ENCODE data around the gene STXBP6. TPM values are rescaled to one million over a fixed set of nuclear protein-coding genes. Genes with fewer than 3 reads are reported as not detected.

The STXBP6 gene
- total RNA-seq, 1 donor from 2014 or later = 27.1 TPM

GRCh38 chr14:24957814-24958213 lies 92.1 kb downstream of the STXBP6 start:
- Mint-ChIP-seq H3K27me3 (ENCODE audit: low read depth, unreplicated experiment) (no peaks in the 10 kb centered on the region), H3K4me3 (ENCODE audit: unreplicated experiment) (no peak overlapping the region), H3K9me3 (ENCODE audit: unreplicated experiment) (no peaks in the 10 kb centered on the region), H3K36me3 (ENCODE audit: low read depth, unreplicated experiment) (peaks cover 3% of the 10 kb centered on the region), H3K4me1 (ENCODE audit: low read depth, unreplicated experiment) (peaks cover 31% of the 10 kb centered on the region), H3K27ac (ENCODE audit: unreplicated experiment) (peak overlapping the region; percentile 59)
- TF ChIP-seq, protein P1, sequence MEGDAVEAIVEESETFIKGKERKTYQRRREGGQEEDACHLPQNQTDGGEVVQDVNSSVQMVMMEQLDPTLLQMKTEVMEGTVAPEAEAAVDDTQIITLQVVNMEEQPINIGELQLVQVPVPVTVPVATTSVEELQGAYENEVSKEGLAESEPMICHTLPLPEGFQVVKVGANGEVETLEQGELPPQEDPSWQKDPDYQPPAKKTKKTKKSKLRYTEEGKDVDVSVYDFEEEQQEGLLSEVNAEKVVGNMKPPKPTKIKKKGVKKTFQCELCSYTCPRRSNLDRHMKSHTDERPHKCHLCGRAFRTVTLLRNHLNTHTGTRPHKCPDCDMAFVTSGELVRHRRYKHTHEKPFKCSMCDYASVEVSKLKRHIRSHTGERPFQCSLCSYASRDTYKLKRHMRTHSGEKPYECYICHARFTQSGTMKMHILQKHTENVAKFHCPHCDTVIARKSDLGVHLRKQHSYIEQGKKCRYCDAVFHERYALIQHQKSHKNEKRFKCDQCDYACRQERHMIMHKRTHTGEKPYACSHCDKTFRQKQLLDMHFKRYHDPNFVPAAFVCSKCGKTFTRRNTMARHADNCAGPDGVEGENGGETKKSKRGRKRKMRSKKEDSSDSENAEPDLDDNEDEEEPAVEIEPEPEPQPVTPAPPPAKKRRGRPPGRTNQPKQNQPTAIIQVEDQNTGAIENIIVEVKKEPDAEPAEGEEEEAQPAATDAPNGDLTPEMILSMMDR (IDR thresholded peaks at IDR 0.05; ENCODE audit: insufficient read depth, low read depth, low read length) = no peak
- TF ChIP-seq EZH2 (IDR thresholded peaks at IDR 0.05; ENCODE audit: insufficient read depth, low read length) = no peak
- Histone ChIP-seq H3K4me3 (ENCODE audit: insufficient read depth, low read depth, low read length) (no peak overlapping the region), H3K27ac (ENCODE audit: low read depth, low read length) (no peak overlapping the region), H3K27me3 (ENCODE audit: insufficient read depth, low read length) (no peaks in the 10 kb centered on the region), H3K9me3 (ENCODE audit: insufficient read depth, low read depth, low read length) (no peaks in the 10 kb centered on the region), H3K4me1 (ENCODE audit: insufficient read depth, low read length) (no peaks in the 10 kb centered on the region), H3K79me2 (ENCODE audit: insufficient read depth, low read length) (no peaks in the 10 kb centered on the region), H2AFZ (ENCODE audit: low read depth, low read length) (no peak overlapping the region), H3K9ac (ENCODE audit: low read length) (no peak overlapping the region), H3K4me2 (ENCODE audit: low read length) (no peak overlapping the region), H4K20me1 (ENCODE audit: insufficient read depth, low read length) (no peaks in the 10 kb centered on the region), H3K36me3 (ENCODE audit: insufficient read depth, low read length) (no peaks in the 10 kb centered on the region)
- FAIRE-seq (no peak), DNase-seq (ENCODE audit: low read depth) (no peak)

DNA sequence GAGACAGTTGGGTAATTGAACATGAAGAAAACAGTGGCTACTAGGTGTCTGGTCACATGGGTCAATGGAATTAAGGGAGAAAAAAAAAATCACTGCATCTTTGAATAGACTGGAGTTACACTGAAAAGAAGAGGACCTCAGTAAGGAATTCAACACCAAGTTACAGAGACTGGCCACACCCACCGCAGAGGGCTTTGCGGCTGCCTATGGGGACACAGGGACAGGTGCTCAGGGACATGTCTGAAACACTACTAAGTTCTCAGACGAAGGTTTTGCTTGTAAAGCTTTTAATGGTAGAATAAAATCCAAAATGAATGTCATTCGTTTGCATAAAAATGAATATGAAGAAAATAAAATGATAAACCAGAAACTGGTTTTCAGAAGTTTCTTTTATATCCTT lies 93.8 kb downstream of the STXBP6 start:
- H2AFZ ChIP-seq (ENCODE audit: low read depth, low read length) = no peak overlapping the region
- no peak overlapping the region for H3K4me3 ChIP-seq (ENCODE audit: insufficient read depth, low read depth, low read length)
- no peak overlapping the region for H3K4me2 ChIP-seq (ENCODE audit: low read length)
- no peak overlapping the region for H3K27ac Mint-ChIP-seq (ENCODE audit: unreplicated experiment)
- peaks cover 31% of the 10 kb centered on the region for H3K4me1 Mint-ChIP-seq (ENCODE audit: low read depth, unreplicated experiment)
- peaks cover 3% of the 10 kb centered on the region for H3K36me3 Mint-ChIP-seq (ENCODE audit: low read depth, unreplicated experiment)
- no peak for FAIRE-seq
- TF ChIP-seq EZH2 (IDR thresholded peaks at IDR 0.05; ENCODE audit: insufficient read depth, low read length) = no peak
- TF ChIP-seq, protein P1 (IDR thresholded peaks at IDR 0.05; ENCODE audit: insufficient read depth, low read depth, low read length) = no peak
- no peaks in the 10 kb centered on the region for H3K79me2 ChIP-seq (ENCODE audit: insufficient read depth, low read length)
- no peaks in the 10 kb centered on the region for H3K4me1 ChIP-seq (ENCODE audit: insufficient read depth, low read length)
- H3K4me3 Mint-ChIP-seq (ENCODE audit: unreplicated experiment) = no peak overlapping the region
- H3K27me3 ChIP-seq (ENCODE audit: insufficient read depth, low read length) = no peaks in the 10 kb centered on the region
- no peaks in the 10 kb centered on the region for H3K9me3 Mint-ChIP-seq (ENCODE audit: unreplicated experiment)
- no peak for DNase-seq (ENCODE audit: low read depth)
- H3K36me3 ChIP-seq (ENCODE audit: insufficient read depth, low read length) = no peaks in the 10 kb centered on the region
- no peaks in the 10 kb centered on the region for H3K9me3 ChIP-seq (ENCODE audit: insufficient read depth, low read depth, low read length)
- no peak overlapping the region for H3K9ac ChIP-seq (ENCODE audit: low read length)
- no peaks in the 10 kb centered on the region for H3K27me3 Mint-ChIP-seq (ENCODE audit: low read depth, unreplicated experiment)
- no peaks in the 10 kb centered on the region for H4K20me1 ChIP-seq (ENCODE audit: insufficient read depth, low read length)
- H3K27ac ChIP-seq (ENCODE audit: low read depth, low read length) = no peak overlapping the region

DNA sequence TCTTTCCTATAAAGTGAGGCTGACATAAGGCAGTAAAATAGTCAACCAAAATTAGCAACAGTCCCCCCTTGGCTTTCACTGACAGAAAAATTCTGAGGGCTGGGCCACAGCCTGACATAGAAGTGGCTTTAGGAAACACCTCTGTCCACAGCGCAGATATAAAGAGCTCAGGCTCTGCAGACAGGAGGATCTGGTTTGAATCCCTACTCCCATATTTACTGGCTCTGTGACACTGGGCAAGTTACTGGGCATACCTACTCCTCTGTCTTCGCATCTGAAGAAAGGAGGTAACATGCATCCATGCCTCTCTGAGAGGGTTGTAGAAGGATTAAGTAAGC lies 95.3 kb downstream of the STXBP6 start:
- FAIRE-seq = no peak
- no peak overlapping the region for H3K4me3 ChIP-seq (ENCODE audit: insufficient read depth, low read depth, low read length)

More for the DNA sequence above, 95.3 kb downstream of the STXBP6 start:
- peaks cover 31% of the 10 kb centered on the region for H3K4me1 Mint-ChIP-seq (ENCODE audit: low read depth, unreplicated experiment)
- Histone ChIP-seq H3K4me2 (ENCODE audit: low read length) (no peak overlapping the region), H3K27ac (ENCODE audit: low read depth, low read length) (no peak overlapping the region), H3K36me3 (ENCODE audit: insufficient read depth, low read length) (no peaks in the 10 kb centered on the region), H3K4me1 (ENCODE audit: insufficient read depth, low read length) (no peaks in the 10 kb centered on the region), H3K9ac (ENCODE audit: low read length) (no peak overlapping the region), H3K79me2 (ENCODE audit: insufficient read depth, low read length) (no peaks in the 10 kb centered on the region), H2AFZ (ENCODE audit: low read depth, low read length) (no peak overlapping the region), H4K20me1 (ENCODE audit: insufficient read depth, low read length) (no peaks in the 10 kb centered on the region), H3K9me3 (ENCODE audit: insufficient read depth, low read depth, low read length) (no peaks in the 10 kb centered on the region), H3K27me3 (ENCODE audit: insufficient read depth, low read length) (no peaks in the 10 kb centered on the region)
- no peaks in the 10 kb centered on the region for H3K9me3 Mint-ChIP-seq (ENCODE audit: unreplicated experiment)
- TF ChIP-seq, protein P1 (IDR thresholded peaks at IDR 0.05; ENCODE audit: insufficient read depth, low read depth, low read length) = no peak
- TF ChIP-seq EZH2 (IDR thresholded peaks at IDR 0.05; ENCODE audit: insufficient read depth, low read length) = no peak
- H3K27ac Mint-ChIP-seq (ENCODE audit: unreplicated experiment) = no peak overlapping the region
- no peaks in the 10 kb centered on the region for H3K27me3 Mint-ChIP-seq (ENCODE audit: low read depth, unreplicated experiment)
- H3K36me3 Mint-ChIP-seq (ENCODE audit: low read depth, unreplicated experiment) = peaks cover 3% of the 10 kb centered on the region
- H3K4me3 Mint-ChIP-seq (ENCODE audit: unreplicated experiment) = no peak overlapping the region
- no peak for DNase-seq (ENCODE audit: low read depth)

Measured in astrocyte (in vitro differentiated cells and primary cell).